ENCODE results near the gene PDZRN4. TPM values are rescaled to one million over a fixed set of nuclear protein-coding genes. Genes with fewer than 3 reads are reported as not detected.

The PDZRN4 gene
- total and polyA plus RNA-seq, 2 donors (not counting 3 experiments of a cell fraction or from before 2014, with no cell fraction given): not detected

DNA sequence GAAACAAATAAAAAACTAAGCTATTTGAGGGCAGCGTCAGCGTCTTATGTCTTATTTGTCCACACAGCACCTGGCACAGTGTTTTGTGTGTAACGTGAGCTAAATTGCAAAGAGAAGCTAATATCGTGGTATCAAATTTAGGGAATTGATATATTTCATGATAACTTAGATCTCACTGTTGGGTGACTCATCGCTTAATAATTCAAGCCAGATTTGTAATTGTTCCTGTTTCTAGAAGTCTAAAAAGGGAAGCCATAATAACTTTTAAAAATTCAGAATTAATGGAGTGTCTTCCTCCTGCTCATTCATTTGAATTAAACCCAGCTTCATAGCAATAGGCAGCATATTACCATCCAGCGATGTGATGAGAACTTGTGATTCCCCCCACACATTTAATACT lies 214.7 kb downstream of the PDZRN4 start:
- BruUV-seq (replicated peaks): no TSS peak
- ChIA-PET POLR2A (interaction anchor here (0.6 kb wide), 1 partner anchor 1037 kb away, joined by 3 read pairs; no protein-coding TSS in a partner anchor), CTCF (no interaction called here)
- no peak overlapping the region for H3K9ac ChIP-seq (replicated peaks; ENCODE audit: extremely low read depth, insufficient read depth, low read length)
- H3K79me2 ChIP-seq (ENCODE audit: control insufficient read depth, insufficient read depth, low read length): no peaks in the 10 kb centered on the region
- H4K20me1 ChIP-seq (replicated peaks; ENCODE audit: control insufficient read depth, extremely low read depth, insufficient read depth, low read length): no peaks in the 10 kb centered on the region
- DNase-seq (ENCODE audit: low read depth, low spot score): no peak
- no peak overlapping the region for H3K4me2 ChIP-seq (ENCODE audit: insufficient read depth, low read length)
- H3K4me1 ChIP-seq (ENCODE audit: control insufficient read depth, extremely low read depth, insufficient read depth, low read length): peaks cover 2% of the 10 kb centered on the region
- no peaks in the 10 kb centered on the region for H3K27me3 ChIP-seq (ENCODE audit: control insufficient read depth in 2 of 2, insufficient read depth in 2 of 2, low read length in 2 of 2)
- H3K36me3 ChIP-seq (ENCODE audit: control insufficient read depth in 2 of 2, extremely low read depth in 1 of 2, insufficient read depth in 2 of 2, low read length in 2 of 2): no peaks in the 10 kb centered on the region
- no peaks in the 10 kb centered on the region for H3K9me3 ChIP-seq (replicated peaks; ENCODE audit: control insufficient read depth, insufficient read depth, low read length)
- no peak overlapping the region for H2AFZ ChIP-seq (ENCODE audit: low read depth, low read length)
- intact Hi-C loops (cut with micrococcal nuclease) (no loop called here), dilution Hi-C loops (cut with MboI; ENCODE audit: extremely low pct_ligation_motif_present, low sequenced_read_pairs) (no loop called here)
- H3K27ac ChIP-seq (ENCODE audit: insufficient read depth, low read depth, low read length): no peak overlapping the region
- TF ChIP-seq FOS (IDR thresholded peaks at IDR 0.05; ENCODE audit: borderline replicate concordance, insufficient read depth, low read length): peak; percentile 59
- TF ChIP-seq GATA2 (IDR thresholded peaks at IDR 0.05; ENCODE audit: insufficient read depth, insufficient read length, low read depth, low read length): no peak
- peak; percentile 55 for TF ChIP-seq JUN (IDR thresholded peaks at IDR 0.05; ENCODE audit: borderline replicate concordance, insufficient read depth, insufficient read length, low read depth)
- H3K9me1 ChIP-seq (replicated peaks; ENCODE audit: control insufficient read depth, extremely low read depth, insufficient read depth, low read length): no peaks in the 10 kb centered on the region
- FAIRE-seq: no peak
- no peak overlapping the region for H3K4me3 ChIP-seq (replicated peaks in 1 of 3; ENCODE audit: insufficient read depth in 1 of 3, low read depth in 1 of 3, low read length in 3 of 3)

DNA sequence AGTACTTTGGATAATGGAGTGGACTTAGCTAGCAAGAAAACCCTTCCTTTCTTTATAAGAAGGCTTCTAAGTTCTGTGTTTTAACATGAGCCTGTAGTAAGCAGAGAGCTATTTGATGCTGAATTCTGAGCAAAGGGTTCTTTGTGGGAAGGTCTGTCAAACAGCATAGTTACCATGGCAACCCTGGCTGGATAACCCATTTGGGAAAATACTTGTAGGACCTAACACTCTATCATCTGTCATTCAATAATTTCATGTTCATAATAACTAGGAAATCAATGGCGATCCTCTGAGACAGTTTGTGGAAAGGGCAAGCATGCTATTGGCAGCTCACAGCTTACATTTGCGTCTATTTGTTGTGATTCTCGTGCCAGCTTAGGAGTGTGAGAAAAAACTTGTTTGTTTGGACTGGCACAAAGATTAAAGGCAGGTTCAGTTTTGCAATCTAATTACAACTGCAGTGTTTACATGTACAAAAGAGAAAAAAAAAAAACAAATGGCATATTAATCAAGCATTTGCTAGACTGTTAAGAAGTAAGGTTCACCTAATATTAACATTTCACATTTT lies 219.2 kb downstream of the PDZRN4 start:
- intact Hi-C loops (cut with micrococcal nuclease): no loop called here
- POLR2A ChIA-PET: no interaction called here
- Histone ChIP-seq H3K36me3 (ENCODE audit: control insufficient read depth in 2 of 2, extremely low read depth in 1 of 2, insufficient read depth in 2 of 2, low read length in 2 of 2) (no peaks in the 10 kb centered on the region), H2AFZ (ENCODE audit: low read depth, low read length) (no peak overlapping the region), H3K9me3 (replicated peaks; ENCODE audit: control insufficient read depth, insufficient read depth, low read length) (no peaks in the 10 kb centered on the region), H3K27ac (ENCODE audit: insufficient read depth, low read depth, low read length) (no peak overlapping the region), H4K20me1 (replicated peaks; ENCODE audit: control insufficient read depth, extremely low read depth, insufficient read depth, low read length) (no peaks in the 10 kb centered on the region), H3K4me3 (replicated peaks in 1 of 3; ENCODE audit: insufficient read depth in 1 of 3, low read depth in 1 of 3, low read length in 3 of 3) (no peak overlapping the region), H3K79me2 (ENCODE audit: control insufficient read depth, insufficient read depth, low read length) (no peaks in the 10 kb centered on the region), H3K9me1 (replicated peaks; ENCODE audit: control insufficient read depth, extremely low read depth, insufficient read depth, low read length) (no peaks in the 10 kb centered on the region), H3K27me3 (ENCODE audit: control insufficient read depth in 2 of 2, insufficient read depth in 2 of 2, low read length in 2 of 2) (no peaks in the 10 kb centered on the region), H3K4me1 (ENCODE audit: control insufficient read depth, extremely low read depth, insufficient read depth, low read length) (peaks cover 2% of the 10 kb centered on the region), H3K4me2 (ENCODE audit: insufficient read depth, low read length) (no peak overlapping the region), H3K9ac (replicated peaks; ENCODE audit: extremely low read depth, insufficient read depth, low read length) (no peak overlapping the region)
- FAIRE-seq (no peak), DNase-seq (ENCODE audit: low read depth, low spot score) (no peak)
- TF ChIP-seq EZH2 (IDR thresholded peaks at IDR 0.05; ENCODE audit: borderline replicate concordance, low read depth, low read length, severe bottlenecking): no peak
- TF ChIP-seq JUN (IDR thresholded peaks at IDR 0.05; ENCODE audit: borderline replicate concordance, insufficient read depth, insufficient read length, low read depth): no peak
- TF ChIP-seq FOS (IDR thresholded peaks at IDR 0.05; ENCODE audit: borderline replicate concordance, insufficient read depth, low read length): no peak
- TF ChIP-seq, protein P1, sequence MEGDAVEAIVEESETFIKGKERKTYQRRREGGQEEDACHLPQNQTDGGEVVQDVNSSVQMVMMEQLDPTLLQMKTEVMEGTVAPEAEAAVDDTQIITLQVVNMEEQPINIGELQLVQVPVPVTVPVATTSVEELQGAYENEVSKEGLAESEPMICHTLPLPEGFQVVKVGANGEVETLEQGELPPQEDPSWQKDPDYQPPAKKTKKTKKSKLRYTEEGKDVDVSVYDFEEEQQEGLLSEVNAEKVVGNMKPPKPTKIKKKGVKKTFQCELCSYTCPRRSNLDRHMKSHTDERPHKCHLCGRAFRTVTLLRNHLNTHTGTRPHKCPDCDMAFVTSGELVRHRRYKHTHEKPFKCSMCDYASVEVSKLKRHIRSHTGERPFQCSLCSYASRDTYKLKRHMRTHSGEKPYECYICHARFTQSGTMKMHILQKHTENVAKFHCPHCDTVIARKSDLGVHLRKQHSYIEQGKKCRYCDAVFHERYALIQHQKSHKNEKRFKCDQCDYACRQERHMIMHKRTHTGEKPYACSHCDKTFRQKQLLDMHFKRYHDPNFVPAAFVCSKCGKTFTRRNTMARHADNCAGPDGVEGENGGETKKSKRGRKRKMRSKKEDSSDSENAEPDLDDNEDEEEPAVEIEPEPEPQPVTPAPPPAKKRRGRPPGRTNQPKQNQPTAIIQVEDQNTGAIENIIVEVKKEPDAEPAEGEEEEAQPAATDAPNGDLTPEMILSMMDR (IDR thresholded peaks at IDR 0.05; ENCODE audit: extremely low read depth in 1 of 2, insufficient read depth in 1 of 2, low read depth in 1 of 2, low read length in 2 of 2): no peak
- no peak for TF ChIP-seq GATA2 (IDR thresholded peaks at IDR 0.05; ENCODE audit: insufficient read depth, insufficient read length, low read depth, low read length)
- TF ChIP-seq, protein P2, sequence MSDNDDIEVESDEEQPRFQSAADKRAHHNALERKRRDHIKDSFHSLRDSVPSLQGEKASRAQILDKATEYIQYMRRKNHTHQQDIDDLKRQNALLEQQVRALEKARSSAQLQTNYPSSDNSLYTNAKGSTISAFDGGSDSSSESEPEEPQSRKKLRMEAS (IDR thresholded peaks at IDR 0.05; ENCODE audit: insufficient read depth, insufficient read length): no peak
- TF ChIP-seq POLR2A (IDR thresholded peaks at IDR 0.05; ENCODE audit: low read depth, low read length): no peak
- no peak for TF ChIP-seq POLR2AphosphoS5 (IDR thresholded peaks at IDR 0.05; ENCODE audit: insufficient read depth, low read depth, low read length)
- TF ChIP-seq MYC (IDR thresholded peaks at IDR 0.05; ENCODE audit: low read depth, low read length): no peak
- dilution Hi-C loops (cut with MboI; ENCODE audit: extremely low pct_ligation_motif_present, low sequenced_read_pairs): no loop called here
- BruUV-seq (replicated peaks): no TSS peak
- CTCF ChIA-PET: interaction anchor here (0.8 to 1.3 kb wide), 2 partner anchors 9 to 26 kb away, joined by 4 to 5 read pairs; no protein-coding TSS in a partner anchor
